HT1080 (cell line): ENCODE results near the gene CENPM. TPM values are rescaled to one million over a fixed set of nuclear protein-coding genes. Genes with fewer than 3 reads are reported as not detected.

Source experiments
- DNase-seq: peaks from one replicate; pipeline ENCODE4 v3.0.0-alpha.2; 2015; ENCODE audit warnings: low read depth
- polyA plus RNA-seq, 2 experiments: library from polyadenylated mRNA; depleted of rRNA; stranded (reverse); fragments of >200 nt; gene quantifications; 2 replicates each; pipeline ENCODE4 v1.2.3, GENCODE V29; 2015
- total RNA-seq: library from RNA; depleted of rRNA; stranded (reverse); fragments of >200 nt; shearing (Covaris generic); gene quantifications from 2 replicates; pipeline ENCODE4 v1.2.3, GENCODE V29; 2014; rRNA removed

CENPM gene
- 54.7 and 66.8 TPM in 2 replicates for total RNA-seq
- polyA plus RNA-seq (2015; cell fraction: cytosol; rRNA removed) = 22.9 and 27.8 TPM in 2 replicates
- 20.5 and 22.4 TPM in 2 replicates for polyA plus RNA-seq (2015; cell fraction: nucleus; rRNA removed)

- DNase-seq = peak; percentile 96
Observed at GRCh38 chr22:41946629-41947423, at the start of gene CENPM. Gene CENPM (minus strand): TSS chr22:41947152. CDS start chr22:41947076, 76 bp downstream.

- DNase-seq = no peak
Observed at GRCh38 chr22:41995211-41995610, 48.3 kb upstream of the CENPM start.

- no peak for DNase-seq
Observed at GRCh38 chr22:41992496-41992895, 45.5 kb upstream of the CENPM start.

GRCh38 chr22:41991111-41991510 lies 44.2 kb upstream of the CENPM start:
- DNase-seq = no peak

GRCh38 chr22:41989246-41989645 lies 42.3 kb upstream of the CENPM start:
- no peak for DNase-seq

- DNase-seq = no peak
Observed at GRCh38 chr22:41987276-41987675, 40.3 kb upstream of the CENPM start.

GRCh38 chr22:41983513-41984405 lies 36.8 kb upstream of the CENPM start:
- no peak for DNase-seq

GRCh38 chr22:41982865-41983264 lies 35.9 kb upstream of the CENPM start:
- no peak for DNase-seq

- DNase-seq = no peak
Observed at GRCh38 chr22:41979423-41980250, 32.7 kb upstream of the CENPM start.

GRCh38 chr22:41978732-41979131 lies 31.8 kb upstream of the CENPM start:
- DNase-seq = no peak

GRCh38 chr22:41976961-41977566 lies 30.1 kb upstream of the CENPM start:
- no peak for DNase-seq

GRCh38 chr22:41976070-41976901 lies 29.3 kb upstream of the CENPM start:
- no peak for DNase-seq

GRCh38 chr22:41975299-41976069 lies 28.5 kb upstream of the CENPM start:
- DNase-seq = no peak

- DNase-seq = no peak
Observed at GRCh38 chr22:41974691-41975290, 27.8 kb upstream of the CENPM start.

- no peak for DNase-seq
Observed at GRCh38 chr22:41971431-41971830, 24.5 kb upstream of the CENPM start.

GRCh38 chr22:41970601-41971000 lies 23.6 kb upstream of the CENPM start:
- DNase-seq = no peak

- DNase-seq = no peak
Observed at GRCh38 chr22:41969110-41969646, 22.2 kb upstream of the CENPM start, which contains the start of gene SEPTIN3. Gene SEPTIN3 (plus strand): TSS chr22:41969443. CDS start chr22:41971493, 2,050 bp downstream.

GRCh38 chr22:41968601-41969000 lies 21.6 kb upstream of the CENPM start:
- DNase-seq = no peak
